ENCODE measurements around the gene DNM3.

Gene DNM3

DNA sequence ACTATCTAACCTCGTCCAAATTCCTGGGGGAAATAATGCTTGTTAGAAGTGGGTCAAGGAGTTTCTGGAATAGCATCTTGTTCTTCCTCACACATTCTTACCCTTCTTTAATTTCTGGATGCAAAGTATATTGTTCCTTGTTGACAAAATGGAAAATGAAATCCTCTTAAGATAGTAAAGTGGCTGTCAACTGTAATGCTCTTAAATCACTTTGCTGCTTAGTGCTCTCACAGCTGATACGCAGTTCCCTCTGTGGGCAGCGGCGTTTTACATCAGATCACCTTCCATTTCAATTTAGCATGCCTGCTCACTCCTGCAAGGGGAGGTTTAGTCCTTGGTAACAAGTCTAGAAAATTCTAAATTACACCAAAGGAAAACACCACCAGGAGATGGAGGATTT lies 113.1 kb downstream of the DNM3 start:
- TF ChIP-seq, protein P1, sequence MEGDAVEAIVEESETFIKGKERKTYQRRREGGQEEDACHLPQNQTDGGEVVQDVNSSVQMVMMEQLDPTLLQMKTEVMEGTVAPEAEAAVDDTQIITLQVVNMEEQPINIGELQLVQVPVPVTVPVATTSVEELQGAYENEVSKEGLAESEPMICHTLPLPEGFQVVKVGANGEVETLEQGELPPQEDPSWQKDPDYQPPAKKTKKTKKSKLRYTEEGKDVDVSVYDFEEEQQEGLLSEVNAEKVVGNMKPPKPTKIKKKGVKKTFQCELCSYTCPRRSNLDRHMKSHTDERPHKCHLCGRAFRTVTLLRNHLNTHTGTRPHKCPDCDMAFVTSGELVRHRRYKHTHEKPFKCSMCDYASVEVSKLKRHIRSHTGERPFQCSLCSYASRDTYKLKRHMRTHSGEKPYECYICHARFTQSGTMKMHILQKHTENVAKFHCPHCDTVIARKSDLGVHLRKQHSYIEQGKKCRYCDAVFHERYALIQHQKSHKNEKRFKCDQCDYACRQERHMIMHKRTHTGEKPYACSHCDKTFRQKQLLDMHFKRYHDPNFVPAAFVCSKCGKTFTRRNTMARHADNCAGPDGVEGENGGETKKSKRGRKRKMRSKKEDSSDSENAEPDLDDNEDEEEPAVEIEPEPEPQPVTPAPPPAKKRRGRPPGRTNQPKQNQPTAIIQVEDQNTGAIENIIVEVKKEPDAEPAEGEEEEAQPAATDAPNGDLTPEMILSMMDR (IDR thresholded peaks at IDR 0.05; ENCODE audit: low read length, missing control alignments): no peak
- no peak for DNase-seq (ENCODE audit: low read depth)
- no peak overlapping the region for H3K4me3 ChIP-seq (replicated peaks; ENCODE audit: low read depth, low read length)

DNA sequence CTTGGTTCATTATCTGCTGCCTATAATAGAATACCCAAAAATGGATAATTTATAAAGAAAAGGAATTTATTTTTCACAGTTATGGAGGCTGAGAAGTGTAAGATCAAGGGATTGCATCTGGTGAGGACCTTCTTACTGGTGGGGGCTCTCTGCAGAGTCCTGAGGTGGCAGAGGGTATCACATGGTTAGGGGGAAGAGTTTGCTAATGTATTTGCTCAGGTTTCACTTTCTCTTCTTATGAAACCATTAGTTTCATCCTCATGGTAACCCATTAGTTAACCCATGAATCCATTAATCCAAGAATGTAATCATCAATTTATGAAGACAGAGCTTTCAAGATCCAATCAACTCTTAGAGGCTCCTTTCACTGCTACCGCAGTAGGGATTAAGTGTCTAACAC lies 120.6 kb downstream of the DNM3 start:
- TF ChIP-seq, protein P1 (IDR thresholded peaks at IDR 0.05; ENCODE audit: low read length, missing control alignments): no peak
- H3K4me3 ChIP-seq (replicated peaks; ENCODE audit: low read depth, low read length): no peak overlapping the region
- no peak for DNase-seq (ENCODE audit: low read depth)

DNA sequence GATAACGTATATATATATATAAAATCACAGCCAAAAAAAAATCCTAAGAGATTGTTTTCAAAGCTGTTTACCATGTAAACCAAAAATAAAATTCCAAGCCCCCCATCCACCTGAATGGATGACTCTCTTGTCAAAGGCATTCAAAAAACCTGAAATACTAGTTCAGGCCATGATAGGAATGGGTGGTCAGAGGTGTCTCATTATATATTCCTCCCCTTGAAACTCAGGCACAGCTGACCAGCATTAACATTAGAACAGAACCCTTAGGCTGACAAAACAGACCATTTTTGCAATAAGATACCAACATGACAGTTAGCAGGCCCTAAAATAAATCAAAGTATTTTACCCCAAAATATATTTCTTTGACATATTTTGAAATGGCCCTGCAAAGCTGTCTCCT lies 122.5 kb downstream of the DNM3 start:
- TF ChIP-seq, protein P1 (IDR thresholded peaks at IDR 0.05; ENCODE audit: low read length, missing control alignments): no peak
- DNase-seq (ENCODE audit: low read depth): no peak
- H3K4me3 ChIP-seq (replicated peaks; ENCODE audit: low read depth, low read length): no peak overlapping the region

DNA sequence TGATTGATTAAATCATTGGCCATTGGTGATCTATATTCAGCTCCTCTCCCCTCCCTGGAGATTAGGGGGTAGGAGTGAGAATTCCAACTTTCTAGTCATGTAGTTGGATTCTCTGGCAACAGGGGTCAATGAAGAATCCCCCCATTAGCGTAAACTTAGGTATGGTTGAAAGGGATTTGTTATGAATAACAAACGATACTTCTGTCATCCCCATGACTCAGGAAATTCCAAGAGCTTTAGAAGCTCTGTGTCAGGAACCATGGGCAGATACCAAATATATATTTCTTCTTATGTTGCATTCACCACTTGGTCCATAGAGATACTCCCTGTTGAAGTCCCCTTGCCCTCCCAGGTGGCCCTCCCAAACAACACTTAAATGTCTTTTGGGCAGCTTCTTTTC lies 124.5 kb downstream of the DNM3 start:
- no peak overlapping the region for H3K4me3 ChIP-seq (replicated peaks; ENCODE audit: low read depth, low read length)
- TF ChIP-seq, protein P1 (IDR thresholded peaks at IDR 0.05; ENCODE audit: low read length, missing control alignments): no peak
- no peak for DNase-seq (ENCODE audit: low read depth)

DNA sequence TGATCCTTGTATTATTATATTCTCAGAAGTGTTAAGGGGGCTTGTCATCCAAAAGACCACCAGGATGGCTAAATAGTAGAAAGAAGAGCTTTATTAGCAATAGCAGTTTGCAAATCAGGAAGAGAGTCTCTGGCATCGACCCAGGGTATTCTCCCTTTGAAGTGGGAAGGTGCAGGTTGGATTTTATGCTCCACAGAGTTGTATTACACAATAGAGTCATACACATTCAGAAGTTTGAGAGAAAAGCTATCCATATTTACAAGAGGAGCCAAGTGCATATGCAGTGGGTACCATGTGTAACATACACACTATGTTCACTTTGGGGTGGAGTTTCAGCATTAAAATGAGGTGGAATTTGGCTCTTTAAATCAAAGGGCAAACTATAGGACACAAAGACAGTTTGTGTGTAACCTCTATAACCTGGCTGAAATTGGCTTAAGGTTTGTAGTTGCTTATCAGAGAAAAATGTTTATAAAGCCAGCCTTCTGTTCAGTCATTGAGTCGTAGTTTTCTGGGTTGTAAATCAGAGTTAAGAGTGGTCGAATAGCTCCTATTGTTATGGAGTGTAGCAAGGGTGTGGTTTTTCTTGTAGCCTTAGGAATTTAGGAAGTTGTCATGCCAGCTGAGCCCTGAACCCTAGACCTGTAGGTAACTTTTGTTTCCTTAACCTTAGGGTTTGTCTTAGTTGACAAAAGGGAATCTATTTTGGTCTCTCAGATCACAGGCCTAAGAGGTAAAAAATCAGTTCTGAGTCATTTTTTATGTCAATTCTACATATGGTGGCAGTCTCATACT lies 125.3 kb downstream of the DNM3 start:
- no peak overlapping the region for H3K4me3 ChIP-seq (replicated peaks; ENCODE audit: low read depth, low read length)
- TF ChIP-seq, protein P1 (IDR thresholded peaks at IDR 0.05; ENCODE audit: low read length, missing control alignments): no peak
- no peak for DNase-seq (ENCODE audit: low read depth)

DNA sequence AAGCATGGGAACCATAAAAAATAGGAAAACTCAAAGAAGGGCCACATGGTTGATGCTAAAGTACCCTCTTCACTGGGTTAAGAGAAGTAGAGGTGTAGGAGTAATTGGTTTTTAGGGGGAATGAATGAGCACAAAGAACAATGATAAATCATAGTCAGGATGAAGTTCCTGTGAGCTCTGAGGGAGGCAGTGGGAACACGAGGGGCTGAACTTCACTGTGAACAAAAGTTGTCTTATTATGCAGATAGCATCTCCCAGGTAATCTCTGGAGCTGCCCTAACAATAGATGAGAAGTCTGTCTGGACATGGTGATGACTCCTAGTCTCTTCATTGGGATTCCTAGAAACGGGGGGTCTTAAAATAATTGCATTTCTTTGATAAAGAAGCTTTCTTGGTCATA lies 127.9 kb downstream of the DNM3 start:
- H3K4me3 ChIP-seq (replicated peaks; ENCODE audit: low read depth, low read length): no peak overlapping the region
- TF ChIP-seq, protein P1 (IDR thresholded peaks at IDR 0.05; ENCODE audit: low read length, missing control alignments): no peak
- DNase-seq (ENCODE audit: low read depth): no peak

DNA sequence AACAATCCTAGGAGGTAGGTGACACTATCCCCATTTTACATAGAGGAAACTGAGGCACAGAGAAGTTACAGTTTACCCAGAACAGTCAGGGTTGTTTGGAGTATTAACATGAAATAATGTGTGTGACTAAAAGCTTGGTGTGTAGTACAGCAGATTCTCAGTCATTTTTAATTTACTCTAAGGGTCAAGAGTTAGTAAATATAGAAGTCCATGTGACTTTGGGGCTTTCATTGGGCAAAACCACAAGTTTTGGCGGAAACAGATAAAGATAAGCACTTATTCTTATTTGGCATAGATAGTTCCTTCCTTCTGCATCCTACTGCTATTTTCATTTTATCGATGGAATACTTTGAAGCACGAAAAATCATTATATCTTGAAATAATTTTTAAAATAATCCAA lies 128.5 kb downstream of the DNM3 start:
- TF ChIP-seq, protein P1 (IDR thresholded peaks at IDR 0.05; ENCODE audit: low read length, missing control alignments): no peak
- H3K4me3 ChIP-seq (replicated peaks; ENCODE audit: low read depth, low read length): no peak overlapping the region
- DNase-seq (ENCODE audit: low read depth): no peak
